K562 treated with DMSO at 1 percent for 4 hours (cell line): ENCODE measurements around the gene NOTCH3. TPM values are rescaled to one million over a fixed set of nuclear protein-coding genes. Genes with fewer than 3 reads are reported as not detected.

Experiments used
- total RNA-seq: library from RNA; unstranded; fragments of 300-600 nt; gene quantifications from 2 replicates; pipeline ENCODE4 v1.2.3, GENCODE V29; 2022; ENCODE audit not compliant: insufficient read depth

Gene NOTCH3
- 0.29 and 0.39 TPM in 2 replicates for total RNA-seq

GRCh38 chr19:15200553-15201364, at the start of gene NOTCH3:
NOTCH3 (minus strand) TSS chr19:15200995; CDS start chr19:15200905, 90 bp downstream.

Other genes with a start within 250 kb of the NOTCH3 start
- gene SLC1A6, start 221.1 kb downstream of the NOTCH3 start, total RNA-seq = not detected in 2 replicates
- gene CASP14, start 151.5 kb downstream of the NOTCH3 start, total RNA-seq = not detected in 2 replicates
- gene OR1I1, start 118.8 kb downstream of the NOTCH3 start, total RNA-seq = not detected in 2 replicates
- gene SYDE1, start 93.6 kb downstream of the NOTCH3 start, total RNA-seq = not detected in 2 replicates
- gene EPHX3, start 31.5 kb upstream of the NOTCH3 start, total RNA-seq = 0.47 TPM in 1 of 2 replicates, not detected in the other
- 55.4 and 56.6 TPM in 2 replicates for gene BRD4, start 131.5 kb upstream of the NOTCH3 start, total RNA-seq
- gene AKAP8, start 178.8 kb upstream of the NOTCH3 start, total RNA-seq = 10.3 and 16.7 TPM in 2 replicates
- 100 and 101 TPM in 2 replicates for gene AKAP8L, start 218.0 kb upstream of the NOTCH3 start, total RNA-seq
- gene WIZ, start 249.0 kb upstream of the NOTCH3 start, total RNA-seq = 11.6 and 13.1 TPM in 2 replicates